NCI-H510A (cell line): ENCODE results near the gene OGFR.

Experiments used
- DNase-seq: peaks from one replicate; lab custom pipeline; 2025; lab: John Stamatoyannopoulos, UW

OGFR gene

DNA sequence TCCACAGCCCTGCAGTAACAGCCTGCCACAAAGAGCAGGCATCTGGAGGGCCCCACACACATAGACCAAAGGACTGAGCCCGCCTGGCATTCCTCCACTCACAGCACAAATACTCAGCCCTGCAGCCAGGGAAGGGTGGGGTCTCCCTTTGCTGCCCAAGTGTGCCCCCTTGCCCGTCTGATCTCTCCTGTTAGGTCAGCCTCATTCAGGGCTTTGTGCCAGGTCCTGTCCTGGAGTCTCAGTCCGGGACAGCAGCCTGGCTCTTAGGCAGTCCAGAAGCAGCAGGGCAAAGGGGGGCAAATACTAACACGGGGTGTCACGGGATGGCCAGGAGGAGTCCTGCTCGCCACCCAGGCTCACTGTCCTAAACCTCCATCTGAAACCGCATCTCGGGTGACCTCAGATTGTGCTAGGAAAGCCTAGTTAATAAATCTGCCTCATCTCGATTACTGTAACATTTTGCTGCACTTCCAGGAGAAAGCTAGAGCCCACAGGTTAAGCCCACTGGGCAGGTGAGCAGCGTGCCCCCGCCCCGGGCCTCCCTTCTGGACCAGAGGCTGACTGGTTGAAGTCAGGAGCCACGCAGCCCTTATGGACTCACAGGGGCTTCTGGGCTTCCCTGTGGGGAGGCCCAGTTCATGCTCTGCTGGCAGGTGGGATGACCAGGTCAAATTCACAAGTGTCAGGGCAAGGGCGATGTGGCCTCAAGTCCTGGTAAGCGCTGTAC lies 3.2 kb upstream of the OGFR start:
- DNase-seq = no peak

GRCh38 chr20:62802026-62802712 lies 2.5 kb upstream of the OGFR start:
- DNase-seq = no peak

- DNase-seq = no peak
These were observed 511 bp upstream of the OGFR start for GRCh38 chr20:62804021-62804626.

GRCh38 chr20:62805155-62805710 lies 598 bp downstream of the OGFR start:
- DNase-seq = no peak

GRCh38 chr20:62805711-62806382 lies 1.2 kb downstream of the OGFR start:
- DNase-seq = no peak

- DNase-seq = no peak
These were observed 1.9 kb downstream of the OGFR start for GRCh38 chr20:62806383-62807050.

DNA sequence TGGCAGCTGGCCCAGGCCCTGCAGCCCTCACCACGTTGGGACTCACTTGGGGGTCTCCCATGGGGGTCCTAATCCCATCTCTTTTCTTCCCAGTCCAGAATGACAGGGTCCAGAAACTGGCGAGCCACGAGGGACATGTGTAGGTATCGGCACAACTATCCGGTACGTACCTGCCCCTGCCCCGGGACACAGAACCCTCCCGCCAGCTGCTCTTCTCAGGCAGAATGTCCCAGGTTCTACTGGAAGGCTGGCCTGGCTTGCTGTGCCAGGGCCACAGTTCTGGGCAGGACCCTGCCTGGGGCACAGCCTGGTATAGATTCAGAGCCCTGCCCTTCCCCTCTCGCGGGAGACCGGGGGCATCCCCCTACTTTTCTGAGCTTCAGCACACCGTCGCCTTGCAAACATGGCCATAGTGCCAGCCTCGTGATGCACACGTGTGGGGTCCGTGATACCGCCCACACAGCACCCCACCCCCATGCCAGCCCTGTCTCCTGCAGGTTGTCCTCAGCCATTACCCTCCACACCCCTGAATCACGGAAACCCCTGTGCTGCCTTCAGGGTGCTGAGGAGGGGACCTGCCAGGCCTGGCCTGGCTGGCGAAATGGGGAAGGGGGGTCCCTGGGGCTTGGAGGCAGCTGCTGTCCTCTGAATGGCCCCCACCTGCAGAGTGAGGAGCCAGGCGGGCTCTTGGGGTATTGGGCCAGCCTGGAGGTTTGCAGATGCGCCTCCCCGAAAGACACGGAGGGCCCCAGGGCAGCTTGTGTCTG lies 3.0 kb downstream of the OGFR start:
- no peak for DNase-seq

DNA sequence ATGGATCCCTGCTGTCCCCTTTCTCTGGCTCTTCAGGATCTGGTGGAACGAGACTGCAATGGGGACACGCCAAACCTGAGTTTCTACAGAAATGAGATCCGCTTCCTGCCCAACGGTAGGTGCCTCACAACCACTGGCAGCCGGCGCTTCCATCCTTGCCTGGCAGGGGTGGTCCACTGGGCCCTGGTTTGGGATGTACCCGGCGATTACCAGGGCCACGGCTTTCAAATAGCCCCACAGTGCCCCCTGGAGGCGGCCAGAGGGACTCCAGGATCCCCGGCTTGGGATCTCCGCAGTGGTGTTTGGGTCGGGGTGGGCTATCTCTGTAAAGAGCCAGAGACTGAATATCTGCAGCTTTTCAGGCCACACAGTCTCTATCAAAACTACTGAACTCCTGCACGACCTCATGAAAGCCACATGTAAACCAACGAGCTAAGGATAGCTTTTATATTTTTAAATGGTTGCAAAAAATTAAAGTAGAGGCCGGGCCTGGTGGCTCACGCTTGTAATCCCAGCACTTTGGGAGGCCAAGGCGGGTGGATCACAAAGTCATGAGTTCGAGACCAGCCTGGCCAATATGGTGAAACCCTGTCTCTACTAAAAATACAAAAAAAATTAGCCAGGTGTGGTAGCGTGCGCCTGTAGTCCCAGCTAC lies 3.7 kb downstream of the OGFR start:
- no peak for DNase-seq

DNA sequence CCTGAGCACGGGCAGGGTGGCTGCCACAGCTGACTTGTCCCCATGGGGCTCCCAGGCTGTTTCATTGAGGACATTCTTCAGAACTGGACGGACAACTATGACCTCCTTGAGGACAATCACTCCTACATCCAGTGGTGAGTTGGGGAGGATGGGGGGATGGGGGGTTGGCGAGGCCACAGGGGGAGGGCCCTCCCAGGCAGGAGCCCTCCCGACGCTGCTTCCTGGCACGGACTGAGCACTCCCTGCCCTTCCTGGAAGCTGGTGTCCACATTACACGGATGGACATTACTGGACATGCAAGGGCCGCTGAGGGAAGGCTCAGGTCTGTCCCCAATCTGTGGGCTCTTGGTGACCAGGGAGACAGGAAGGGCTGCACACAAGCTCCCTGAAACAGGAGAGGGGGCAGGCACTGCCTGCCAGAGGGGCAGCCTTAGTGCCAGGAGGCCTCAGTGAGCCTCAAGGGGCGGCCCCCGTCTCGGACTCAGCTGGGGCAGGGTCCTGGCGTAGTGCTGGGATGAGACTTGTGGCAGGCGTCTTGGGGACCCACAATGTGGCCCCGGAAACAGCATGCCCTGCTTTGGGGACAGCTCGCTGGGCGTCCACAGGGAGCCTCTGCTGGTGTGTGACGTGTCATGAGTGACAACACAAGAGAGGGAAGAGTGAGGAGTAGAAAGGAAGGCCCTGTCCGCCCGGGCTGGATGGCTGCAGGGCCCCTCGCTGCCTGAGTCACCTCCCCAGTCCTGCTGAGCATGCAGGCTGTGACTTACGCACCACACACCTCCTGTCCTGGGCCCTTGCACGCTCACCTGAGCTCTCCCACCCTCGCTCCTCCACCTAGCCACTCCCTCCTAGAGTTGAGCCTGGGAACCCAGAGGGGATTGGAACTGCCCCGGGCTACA lies 5.1 kb downstream of the OGFR start:
- no peak for DNase-seq

DNA sequence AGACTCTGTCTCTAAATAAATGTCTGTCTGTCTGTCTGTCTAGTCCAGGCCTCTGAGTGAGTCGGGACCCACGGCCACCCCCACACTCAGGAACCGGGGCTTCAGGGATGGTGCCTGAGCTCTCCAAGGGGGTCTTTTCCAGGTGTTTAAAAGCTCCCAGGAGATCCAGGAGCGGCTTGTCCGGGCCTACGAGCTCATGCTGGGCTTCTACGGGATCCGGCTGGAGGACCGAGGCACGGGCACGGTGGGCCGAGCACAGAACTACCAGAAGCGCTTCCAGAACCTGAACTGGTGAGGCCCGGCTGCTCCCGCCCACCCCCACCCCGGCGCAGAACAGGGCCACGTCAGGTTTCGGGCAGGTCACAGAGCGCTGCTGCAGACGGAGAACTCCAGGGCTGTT lies 6.7 kb downstream of the OGFR start:
- DNase-seq = no peak

DNA sequence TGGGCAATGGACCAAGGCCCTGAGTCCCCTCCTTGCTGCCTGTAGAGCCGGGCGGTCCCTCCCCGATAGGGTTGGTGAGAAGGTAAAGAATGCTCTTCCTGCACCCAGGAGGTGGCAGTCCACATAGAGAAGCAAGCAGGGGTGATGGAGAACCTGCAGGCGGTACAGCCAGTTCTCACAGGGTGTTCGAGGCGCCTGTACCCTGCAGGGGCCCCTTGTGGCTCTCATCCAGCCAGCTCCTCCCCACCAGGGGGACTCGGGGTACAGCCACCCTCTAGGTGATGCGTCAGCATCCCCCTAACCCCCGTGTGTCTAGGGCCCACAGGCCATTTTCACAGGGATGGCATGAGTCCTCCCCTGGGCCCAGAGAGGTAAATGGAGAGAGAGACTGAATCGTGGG lies 7.1 kb downstream of the OGFR start:
- no peak for DNase-seq

GRCh38 chr20:62812181-62812906 lies 7.7 kb downstream of the OGFR start:
- no peak for DNase-seq

GRCh38 chr20:62812907-62813200 lies 8.2 kb downstream of the OGFR start:
- no peak for DNase-seq

DNA sequence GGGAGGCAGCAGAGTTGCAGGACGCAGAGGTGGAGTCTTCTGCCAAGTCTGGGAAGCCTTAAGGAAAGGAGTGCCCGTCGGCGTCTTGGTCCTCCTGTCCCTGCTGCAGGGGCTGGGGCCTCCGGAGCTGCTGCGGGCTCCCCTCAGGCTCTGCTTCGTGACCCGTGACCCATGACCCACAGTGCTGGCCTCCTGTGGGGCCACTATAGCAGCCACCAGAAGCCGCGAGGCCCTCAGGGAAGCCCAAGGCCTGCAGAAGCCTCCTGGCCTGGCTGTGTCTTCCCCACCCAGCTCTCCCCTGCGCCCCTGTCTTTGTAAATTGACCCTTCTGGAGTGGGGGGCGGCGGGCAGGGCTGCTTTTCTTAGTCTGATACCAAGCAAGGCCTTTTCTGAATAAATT lies 9.0 kb downstream of the OGFR start:
- DNase-seq = no peak

- DNase-seq = no peak
These were observed 9.5 kb downstream of the OGFR start for GRCh38 chr20:62814060-62814708.

GRCh38 chr20:62814709-62815065 lies 10.1 kb downstream of the OGFR start:
- no peak for DNase-seq

GRCh38 chr20:62815066-62815991 lies 10.7 kb downstream of the OGFR start:
- DNase-seq = no peak
